Activated CD4-positive, alpha-beta T cell treated with anti-CD3 and anti-CD28 coated beads, Interleukin-2, amount 50 U/mL, for 16 hours (primary cell): ENCODE data around the gene WDR70.
"Not testable (repeated sequence)": the region's sequence is repeated elsewhere in the genome, so short reads cannot be mapped to it uniquely, and the experiment has no call there.

Experiments
- DNase-seq: peaks from one replicate; pipeline ENCODE4 v3.0.0-alpha.2; 2020

WDR70 gene

GRCh38 chr5:37454402-37455055, 75.4 kb downstream of the WDR70 start:
- peak; percentile 71 for DNase-seq

- DNase-seq = not testable (repeated sequence)
Observed at GRCh38 chr5:37463191-37464051, 84.3 kb downstream of the WDR70 start.

GRCh38 chr5:37464581-37464980, 85.5 kb downstream of the WDR70 start:
- DNase-seq = not testable (repeated sequence)

GRCh38 chr5:37469383-37469782, 90.3 kb downstream of the WDR70 start:
- DNase-seq = not testable (repeated sequence)

GRCh38 chr5:37471666-37472197, 92.6 kb downstream of the WDR70 start:
- DNase-seq = no peak

GRCh38 chr5:37477426-37477825, 98.3 kb downstream of the WDR70 start:
- no peak for DNase-seq

- no peak for DNase-seq
Observed at GRCh38 chr5:37478121-37478894, 99.2 kb downstream of the WDR70 start.

GRCh38 chr5:37481395-37481794, 102.3 kb downstream of the WDR70 start:
- DNase-seq = not testable (repeated sequence)

- no peak for DNase-seq
Observed at GRCh38 chr5:37490120-37490810, 111.1 kb downstream of the WDR70 start.

GRCh38 chr5:37490931-37491330, 111.8 kb downstream of the WDR70 start:
- no peak for DNase-seq

- no peak for DNase-seq
Observed at GRCh38 chr5:37492778-37493555, 113.8 kb downstream of the WDR70 start.

GRCh38 chr5:37494756-37495155, 115.6 kb downstream of the WDR70 start:
- no peak for DNase-seq

- DNase-seq = no peak
Observed at GRCh38 chr5:37495210-37495609, 116.1 kb downstream of the WDR70 start.

- DNase-seq = no peak
Observed at GRCh38 chr5:37495668-37496347, 116.7 kb downstream of the WDR70 start.

- no peak for DNase-seq
Observed at GRCh38 chr5:37496902-37497445, 117.9 kb downstream of the WDR70 start.

GRCh38 chr5:37501152-37501551, 122.0 kb downstream of the WDR70 start:
- DNase-seq = no peak

- no peak for DNase-seq
Observed at GRCh38 chr5:37506241-37506640, 127.1 kb downstream of the WDR70 start.

GRCh38 chr5:37506722-37507121, 127.6 kb downstream of the WDR70 start:
- no peak for DNase-seq

- no peak for DNase-seq
Observed at GRCh38 chr5:37511646-37512045, 132.5 kb downstream of the WDR70 start.

- DNase-seq = no peak
Observed at GRCh38 chr5:37514946-37515345, 135.8 kb downstream of the WDR70 start.

- no peak for DNase-seq
Observed at GRCh38 chr5:37517686-37518085, 138.6 kb downstream of the WDR70 start.
